Endothelial cell (in vitro differentiated cells): ENCODE results near the gene ARSA. TPM values are rescaled to one million over a fixed set of nuclear protein-coding genes. Genes with fewer than 3 reads are reported as not detected.

ENCODE experiments used
- DNase-seq: peaks from one replicate; pipeline ENCODE4 v3.0.0; 2021; ENCODE audit warnings: low spot score
- H3K27ac Mint-ChIP-seq: one replicate; pipeline ENCODE4 v1.8.0; 2021; ENCODE audit warnings: mixed read lengths, inconsistent platforms; ENCODE audit not compliant: unreplicated experiment
- H3K27me3 Mint-ChIP-seq: one replicate; pipeline ENCODE4 v1.8.0; 2021; ENCODE audit warnings: mild to moderate bottlenecking, moderate library complexity, mixed read lengths, inconsistent platforms; ENCODE audit not compliant: unreplicated experiment
- H3K36me3 Mint-ChIP-seq: one replicate; pipeline ENCODE4 v1.8.0; 2021; ENCODE audit warnings: mild to moderate bottlenecking, low read depth, mixed read lengths, inconsistent platforms; ENCODE audit not compliant: unreplicated experiment
- H3K4me1 Mint-ChIP-seq: one replicate; pipeline ENCODE4 v1.8.0; 2021; ENCODE audit warnings: mild to moderate bottlenecking, mixed read lengths, inconsistent platforms; ENCODE audit not compliant: unreplicated experiment
- H3K4me3 Mint-ChIP-seq: one replicate; pipeline ENCODE4 v1.8.0; 2021; ENCODE audit warnings: mild to moderate bottlenecking, mixed read lengths, inconsistent platforms; ENCODE audit not compliant: unreplicated experiment
- H3K9me3 Mint-ChIP-seq: one replicate; pipeline ENCODE4 v1.8.0; 2021; ENCODE audit warnings: mixed read lengths, inconsistent platforms; ENCODE audit not compliant: unreplicated experiment
- total RNA-seq: library from RNA; stranded (reverse); fragmentation: NEBNext Ultra II Directional; extraction: Animal tissue kit (Norgen Biotek cat#: 25700); gene quantifications from one replicate; pipeline ENCODE4 v1.2.1, GENCODE V29; 2021; ENCODE audit not compliant: unreplicated experiment
- TF ChIP-seq, protein P1 (sequence below): fragments of 200-600 bp; sonication (generic); IDR thresholded peaks from one replicate; pipeline ENCODE4 v1.5.0; 2021; ENCODE audit warnings: antibody characterized with exemption; ENCODE audit not compliant: unreplicated experiment

ARSA gene
- total RNA-seq, 1 donor from 2014 or later = 59.6 TPM

- H3K27me3 Mint-ChIP-seq = peaks cover 13% of the 10 kb centered on the region
- TF ChIP-seq, protein P1, sequence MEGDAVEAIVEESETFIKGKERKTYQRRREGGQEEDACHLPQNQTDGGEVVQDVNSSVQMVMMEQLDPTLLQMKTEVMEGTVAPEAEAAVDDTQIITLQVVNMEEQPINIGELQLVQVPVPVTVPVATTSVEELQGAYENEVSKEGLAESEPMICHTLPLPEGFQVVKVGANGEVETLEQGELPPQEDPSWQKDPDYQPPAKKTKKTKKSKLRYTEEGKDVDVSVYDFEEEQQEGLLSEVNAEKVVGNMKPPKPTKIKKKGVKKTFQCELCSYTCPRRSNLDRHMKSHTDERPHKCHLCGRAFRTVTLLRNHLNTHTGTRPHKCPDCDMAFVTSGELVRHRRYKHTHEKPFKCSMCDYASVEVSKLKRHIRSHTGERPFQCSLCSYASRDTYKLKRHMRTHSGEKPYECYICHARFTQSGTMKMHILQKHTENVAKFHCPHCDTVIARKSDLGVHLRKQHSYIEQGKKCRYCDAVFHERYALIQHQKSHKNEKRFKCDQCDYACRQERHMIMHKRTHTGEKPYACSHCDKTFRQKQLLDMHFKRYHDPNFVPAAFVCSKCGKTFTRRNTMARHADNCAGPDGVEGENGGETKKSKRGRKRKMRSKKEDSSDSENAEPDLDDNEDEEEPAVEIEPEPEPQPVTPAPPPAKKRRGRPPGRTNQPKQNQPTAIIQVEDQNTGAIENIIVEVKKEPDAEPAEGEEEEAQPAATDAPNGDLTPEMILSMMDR = no peak
- DNase-seq = no peak
- H3K4me3 Mint-ChIP-seq = no peak overlapping the region
- peaks cover 7% of the 10 kb centered on the region for H3K4me1 Mint-ChIP-seq
- H3K9me3 Mint-ChIP-seq = no peaks in the 10 kb centered on the region
- peaks cover 7% of the 10 kb centered on the region for H3K36me3 Mint-ChIP-seq
- no peak overlapping the region for H3K27ac Mint-ChIP-seq
Observed at GRCh38 chr22:50597097-50597496, 30.9 kb downstream of the ARSA start.

- DNase-seq = no peak
- no peak overlapping the region for H3K27ac Mint-ChIP-seq
- H3K4me3 Mint-ChIP-seq = no peak overlapping the region
- no peaks in the 10 kb centered on the region for H3K9me3 Mint-ChIP-seq
- TF ChIP-seq, protein P1 = no peak
- peaks cover 6% of the 10 kb centered on the region for H3K27me3 Mint-ChIP-seq
- peaks cover 4% of the 10 kb centered on the region for H3K36me3 Mint-ChIP-seq
- H3K4me1 Mint-ChIP-seq = peaks cover 4% of the 10 kb centered on the region
Observed at GRCh38 chr22:50595189-50595588, 32.8 kb downstream of the ARSA start.

GRCh38 chr22:50587407-50587806, 40.5 kb downstream of the ARSA start:
- TF ChIP-seq, protein P1 = no peak
- no peaks in the 10 kb centered on the region for H3K9me3 Mint-ChIP-seq

DNA sequence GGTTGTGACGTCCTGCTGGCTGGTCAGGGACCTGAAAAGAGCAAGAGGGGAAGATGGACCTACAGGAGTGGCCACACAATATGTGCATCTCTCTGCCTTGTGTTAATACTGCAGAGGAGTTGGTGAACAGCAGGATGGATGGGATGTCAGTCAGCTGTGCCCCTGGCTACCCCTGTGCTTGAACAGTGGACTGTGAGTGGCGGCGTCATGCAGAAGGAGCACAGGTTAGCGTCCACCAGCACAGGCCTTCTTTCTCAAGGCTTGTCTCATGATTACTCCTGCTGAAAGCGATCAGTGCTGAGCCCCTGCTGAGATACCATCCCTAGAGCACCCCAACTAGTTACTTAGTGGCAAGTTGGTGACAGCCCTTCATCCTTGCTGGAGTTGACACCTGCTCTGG, 41.5 kb downstream of the ARSA start:
- TF ChIP-seq, protein P1 = no peak
- Mint-ChIP-seq H3K27ac (peak overlapping the region; percentile 57), H3K27me3 (peaks cover 7% of the 10 kb centered on the region), H3K4me3 (no peak overlapping the region), H3K4me1 (peaks cover 7% of the 10 kb centered on the region), H3K9me3 (no peaks in the 10 kb centered on the region), H3K36me3 (peaks cover 11% of the 10 kb centered on the region)
- DNase-seq = no peak

More at GRCh38 chr22:50587407-50587806, 40.5 kb downstream of the ARSA start:
- H3K4me3 Mint-ChIP-seq = no peak overlapping the region
- H3K36me3 Mint-ChIP-seq = peaks cover 11% of the 10 kb centered on the region
- no peak for DNase-seq
- H3K4me1 Mint-ChIP-seq = peaks cover 7% of the 10 kb centered on the region
- H3K27ac Mint-ChIP-seq = no peak overlapping the region
- H3K27me3 Mint-ChIP-seq = peaks cover 7% of the 10 kb centered on the region

DNA sequence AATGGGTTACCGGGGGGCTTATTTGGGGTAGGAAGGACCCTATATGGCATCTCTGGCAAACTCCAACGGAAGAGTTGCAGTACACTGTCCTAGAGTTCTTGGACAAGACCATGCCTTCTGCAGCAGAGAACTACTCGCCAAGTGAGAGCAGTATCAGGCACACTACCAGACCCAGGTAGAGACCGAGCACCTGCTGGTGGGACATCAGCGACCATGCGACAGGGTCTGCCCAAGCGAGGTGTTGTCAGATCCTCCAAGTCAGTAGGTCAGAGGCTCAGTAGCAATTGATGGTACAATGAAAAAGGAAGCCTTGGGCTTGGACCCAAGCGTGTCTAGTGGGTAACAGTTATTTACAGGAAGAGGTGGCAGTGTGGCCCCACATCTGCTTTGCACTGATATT, 42.2 kb downstream of the ARSA start:
- Mint-ChIP-seq H3K4me1 (peaks cover 7% of the 10 kb centered on the region), H3K27me3 (peaks cover 8% of the 10 kb centered on the region), H3K9me3 (no peaks in the 10 kb centered on the region), H3K4me3 (no peak overlapping the region), H3K27ac (no peak overlapping the region), H3K36me3 (peaks cover 11% of the 10 kb centered on the region)
- TF ChIP-seq, protein P1 = no peak
- no peak for DNase-seq
